HG02642 (cell line): ENCODE results near the gene CENPM.

Experiments used
- ATAC-seq: cut with Tn5 transposase; IDR thresholded peaks from one replicate; pipeline ENCODE4 v1.9.1; 2021; ENCODE audit warnings: mild to moderate bottlenecking; ENCODE audit not compliant: unreplicated experiment, poor library complexity

Gene CENPM

GRCh38 chr22:41902932-41903421, 44.0 kb downstream of the CENPM start:
- no peak for ATAC-seq

- ATAC-seq: no peak
Measured at GRCh38 chr22:41902016-41902415, 44.9 kb downstream of the CENPM start.

GRCh38 chr22:41900652-41901312, 46.2 kb downstream of the CENPM start:
- no peak for ATAC-seq

GRCh38 chr22:41899992-41900651, 46.8 kb downstream of the CENPM start:
- no peak for ATAC-seq

GRCh38 chr22:41899110-41899509, 47.8 kb downstream of the CENPM start:
- no peak for ATAC-seq

- ATAC-seq: no peak
Measured at GRCh38 chr22:41898645-41899044, 48.3 kb downstream of the CENPM start.

GRCh38 chr22:41893591-41894375, 53.2 kb downstream of the CENPM start:
- no peak for ATAC-seq

GRCh38 chr22:41892721-41893120, 54.2 kb downstream of the CENPM start:
- ATAC-seq: no peak

GRCh38 chr22:41891407-41891806, 55.5 kb downstream of the CENPM start:
- no peak for ATAC-seq
